HFF-Myc (cell line): Measurements from ENCODE around the gene PLG.
"Not testable (repeated sequence)": the region's sequence is repeated elsewhere in the genome, so short reads cannot be mapped to it uniquely, and the experiment has no call there.

Experiments used
- DNase-seq: peaks from one replicate; pipeline ENCODE4 v3.0.0-alpha.2; 2011; ENCODE audit warnings: low read depth; ENCODE audit errors: extremely low read depth
- H3K4me3 ChIP-seq: replicated peaks from 2 replicates; pipeline ENCODE4 v1.5.1; 2011; ENCODE audit warnings: low read depth, mild to moderate bottlenecking, control low read depth, low read length
- CTCF ChIP-seq: IDR thresholded peaks from 2 replicates; pipeline ENCODE4 v1.5.1; 2012; ENCODE audit warnings: mild to moderate bottlenecking, low read depth, low read length, control low read depth; ENCODE audit errors: missing control alignments

The PLG gene

GRCh38 chr6:160668589-160668988 lies 33.5 kb upstream of the PLG start:
- no peak overlapping the region for H3K4me3 ChIP-seq
- no peak for TF ChIP-seq CTCF
- DNase-seq = no peak

GRCh38 chr6:160676418-160676817 lies 25.6 kb upstream of the PLG start:
- not testable (repeated sequence) for DNase-seq, H3K4me3 ChIP-seq

- no peak for TF ChIP-seq CTCF
- H3K4me3 ChIP-seq = no peak overlapping the region
These were observed 23.8 kb upstream of the PLG start for GRCh38 chr6:160678230-160678629.

GRCh38 chr6:160678744-160679401 lies 23.2 kb upstream of the PLG start:
- H3K4me3 ChIP-seq = no peak overlapping the region
- DNase-seq = no peak
- TF ChIP-seq CTCF = no peak

More at GRCh38 chr6:160678230-160678629, 23.8 kb upstream of the PLG start:
- DNase-seq = no peak

GRCh38 chr6:160679402-160679769 lies 22.7 kb upstream of the PLG start:
- H3K4me3 ChIP-seq = no peak overlapping the region
- peak; percentile 8 for TF ChIP-seq CTCF
- no peak for DNase-seq

- DNase-seq, H3K4me3 ChIP-seq: not testable (repeated sequence)
These were observed 16.8 kb upstream of the PLG start for GRCh38 chr6:160685101-160685761.

- no peak overlapping the region for H3K4me3 ChIP-seq
- DNase-seq = no peak
- TF ChIP-seq CTCF = no peak
These were observed 16.1 kb upstream of the PLG start for GRCh38 chr6:160685762-160686450.
